Eye (tissue), 1 donor: ENCODE measurements around the gene DIS3L2.
"Not testable (repeated sequence)": the region's sequence is repeated elsewhere in the genome, so short reads cannot be mapped to it uniquely, and the experiment has no call there.

ENCODE experiments used
- DNase-seq: peaks from one replicate; pipeline ENCODE4 v3.0.0-alpha.2; 2015

The DIS3L2 gene

GRCh38 chr2:232126301-232127099, 165.0 kb downstream of the DIS3L2 start:
- no peak for DNase-seq

GRCh38 chr2:232129483-232129882, 168.0 kb downstream of the DIS3L2 start:
- peak; percentile 5 for DNase-seq

- no peak for DNase-seq
Observed at GRCh38 chr2:232132181-232132580, 170.7 kb downstream of the DIS3L2 start.

- DNase-seq, result no peak
Observed at GRCh38 chr2:232133078-232133477, 171.6 kb downstream of the DIS3L2 start.

GRCh38 chr2:232134939-232135338, 173.4 kb downstream of the DIS3L2 start:
- DNase-seq, result no peak

- no peak for DNase-seq
Observed at GRCh38 chr2:232137356-232138147, 176.0 kb downstream of the DIS3L2 start.

- no peak for DNase-seq
Observed at GRCh38 chr2:232138441-232138840, 176.9 kb downstream of the DIS3L2 start.

GRCh38 chr2:232139171-232139594, 177.7 kb downstream of the DIS3L2 start:
- DNase-seq, result no peak

- DNase-seq, result no peak
Observed at GRCh38 chr2:232139786-232140562, 178.5 kb downstream of the DIS3L2 start.

- no peak for DNase-seq
Observed at GRCh38 chr2:232141591-232141990, 180.1 kb downstream of the DIS3L2 start.

- peak; percentile 69 for DNase-seq
Observed at GRCh38 chr2:232142049-232142448, 180.5 kb downstream of the DIS3L2 start.

- no peak for DNase-seq
Observed at GRCh38 chr2:232142502-232142901, 181.0 kb downstream of the DIS3L2 start.

GRCh38 chr2:232146294-232146693, 184.8 kb downstream of the DIS3L2 start:
- no peak for DNase-seq

- DNase-seq, result no peak
Observed at GRCh38 chr2:232147440-232148077, 186.0 kb downstream of the DIS3L2 start.

GRCh38 chr2:232162187-232162586, 200.7 kb downstream of the DIS3L2 start:
- DNase-seq, result no peak

GRCh38 chr2:232170396-232170795, 208.9 kb downstream of the DIS3L2 start:
- DNase-seq, result peak; percentile 6

GRCh38 chr2:232174662-232175061, 213.1 kb downstream of the DIS3L2 start:
- DNase-seq, result no peak

GRCh38 chr2:232176587-232176986, 215.1 kb downstream of the DIS3L2 start:
- not testable (repeated sequence) for DNase-seq

- no peak for DNase-seq
Observed at GRCh38 chr2:232183279-232183678, 221.8 kb downstream of the DIS3L2 start.

- DNase-seq, result no peak
Observed at GRCh38 chr2:232184346-232184745, 222.8 kb downstream of the DIS3L2 start.

- DNase-seq, result no peak
Observed at GRCh38 chr2:232190796-232191195, 229.3 kb downstream of the DIS3L2 start.

- no peak for DNase-seq
Observed at GRCh38 chr2:232195487-232195886, 234.0 kb downstream of the DIS3L2 start.

GRCh38 chr2:232196802-232197201, 235.3 kb downstream of the DIS3L2 start:
- no peak for DNase-seq
